Brain microvascular endothelial cell (primary cell): ENCODE data around the gene GPR32.

Experiments
- DNase-seq: peaks from one replicate; pipeline ENCODE4 v3.0.0-alpha.2; 2020
- H3K27ac ChIP-seq: fragments of 250-450 bp; sonication (Bioruptor Pico); 2 replicates; pipeline ENCODE4 v1.5.1; 2020; ENCODE audit warnings: mild to moderate bottlenecking, moderate library complexity
- H3K27me3 ChIP-seq: fragments of 250-450 bp; sonication (Bioruptor Pico); replicated peaks from 2 replicates; pipeline ENCODE4 v1.5.1; 2020; ENCODE audit warnings: mild to moderate bottlenecking
- H3K36me3 ChIP-seq: fragments of 250-450 bp; sonication (Bioruptor Pico); replicated peaks from 2 replicates; pipeline ENCODE4 v1.5.1; 2020; ENCODE audit warnings: mild to moderate bottlenecking
- H3K4me3 ChIP-seq: 2 replicates; pipeline ENCODE4 v1.5.1; 2011; ENCODE audit warnings: low read depth, mild to moderate bottlenecking, control low read depth, low read length, moderate library complexity
- CTCF ChIP-seq: IDR thresholded peaks from 2 replicates; pipeline ENCODE4 v1.5.1; 2011; ENCODE audit warnings: low read depth, mild to moderate bottlenecking, moderate library complexity, low read length, control low read depth, inconsistent platforms; ENCODE audit errors: missing control alignments
- in situ Hi-C: cut with HindIII; loops from 2 replicates; pipeline ENCODE4 v1.10.0; 2017; ENCODE audit warnings: low sequenced_read_pairs, low pct_ligation_motif_present

Gene GPR32

DNA sequence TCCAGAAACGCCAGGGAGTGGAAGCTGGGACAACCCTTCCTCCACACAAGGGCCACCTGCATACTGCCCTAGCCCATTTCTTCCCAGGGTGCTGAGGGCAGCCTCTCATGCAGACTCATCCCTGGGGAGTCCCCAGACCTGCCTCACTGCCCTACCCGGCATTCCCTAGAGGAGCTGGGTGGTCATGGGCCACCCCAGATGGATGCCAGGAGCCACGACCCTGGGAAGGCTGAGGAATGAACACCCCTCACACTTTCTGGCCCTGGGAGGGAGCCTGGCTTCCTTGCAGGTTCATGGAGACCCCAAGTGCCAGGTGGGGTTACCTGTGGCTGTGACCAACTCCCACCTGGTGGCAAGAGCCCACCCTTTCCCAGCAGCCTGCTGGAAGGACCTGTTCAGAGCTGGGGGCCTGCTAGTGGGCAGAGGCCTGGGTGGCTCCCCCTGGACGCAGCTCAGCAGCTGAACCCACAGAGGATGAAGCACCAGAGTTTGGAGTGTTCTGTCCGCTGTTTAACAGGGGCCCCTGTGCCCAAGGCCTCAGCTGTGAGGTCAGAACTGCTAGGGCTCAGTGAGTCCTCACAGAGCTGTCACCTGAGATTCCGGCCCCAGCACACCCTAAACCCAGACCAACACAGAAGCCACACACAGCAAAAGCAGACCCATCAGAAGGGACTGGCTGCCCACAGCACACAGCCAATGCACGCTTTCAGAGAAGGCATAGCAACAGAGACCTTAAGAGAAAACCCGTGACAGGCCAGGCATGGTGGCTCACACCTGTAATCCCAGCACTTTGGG is 26.6 kb downstream of the GPR32 start:
- no peak for TF ChIP-seq CTCF
- in situ Hi-C loops: no loop called here

GRCh38 chr19:50797429-50797780 is 27.1 kb downstream of the GPR32 start:
- Histone ChIP-seq H3K27ac (no peak overlapping the region), H3K4me3 (no peak overlapping the region), H3K27me3 (no peaks in the 10 kb centered on the region), H3K36me3 (peaks cover 49% of the 10 kb centered on the region)
- no peak for DNase-seq
- no peak for TF ChIP-seq CTCF
- in situ Hi-C loops: no loop called here

More for the DNA sequence above, 26.6 kb downstream of the GPR32 start:
- DNase-seq: no peak
- Histone ChIP-seq H3K36me3 (peaks cover 46% of the 10 kb centered on the region), H3K27ac (no peak overlapping the region), H3K4me3 (no peak overlapping the region), H3K27me3 (no peaks in the 10 kb centered on the region)

- in situ Hi-C loops: no loop called here
- TF ChIP-seq CTCF: no peak
- H3K27me3 ChIP-seq: no peaks in the 10 kb centered on the region
- no peak overlapping the region for H3K27ac ChIP-seq
- no peak overlapping the region for H3K4me3 ChIP-seq
- no peak for DNase-seq
- peaks cover 49% of the 10 kb centered on the region for H3K36me3 ChIP-seq
Observed at GRCh38 chr19:50797781-50798658, 27.8 kb downstream of the GPR32 start.

DNA sequence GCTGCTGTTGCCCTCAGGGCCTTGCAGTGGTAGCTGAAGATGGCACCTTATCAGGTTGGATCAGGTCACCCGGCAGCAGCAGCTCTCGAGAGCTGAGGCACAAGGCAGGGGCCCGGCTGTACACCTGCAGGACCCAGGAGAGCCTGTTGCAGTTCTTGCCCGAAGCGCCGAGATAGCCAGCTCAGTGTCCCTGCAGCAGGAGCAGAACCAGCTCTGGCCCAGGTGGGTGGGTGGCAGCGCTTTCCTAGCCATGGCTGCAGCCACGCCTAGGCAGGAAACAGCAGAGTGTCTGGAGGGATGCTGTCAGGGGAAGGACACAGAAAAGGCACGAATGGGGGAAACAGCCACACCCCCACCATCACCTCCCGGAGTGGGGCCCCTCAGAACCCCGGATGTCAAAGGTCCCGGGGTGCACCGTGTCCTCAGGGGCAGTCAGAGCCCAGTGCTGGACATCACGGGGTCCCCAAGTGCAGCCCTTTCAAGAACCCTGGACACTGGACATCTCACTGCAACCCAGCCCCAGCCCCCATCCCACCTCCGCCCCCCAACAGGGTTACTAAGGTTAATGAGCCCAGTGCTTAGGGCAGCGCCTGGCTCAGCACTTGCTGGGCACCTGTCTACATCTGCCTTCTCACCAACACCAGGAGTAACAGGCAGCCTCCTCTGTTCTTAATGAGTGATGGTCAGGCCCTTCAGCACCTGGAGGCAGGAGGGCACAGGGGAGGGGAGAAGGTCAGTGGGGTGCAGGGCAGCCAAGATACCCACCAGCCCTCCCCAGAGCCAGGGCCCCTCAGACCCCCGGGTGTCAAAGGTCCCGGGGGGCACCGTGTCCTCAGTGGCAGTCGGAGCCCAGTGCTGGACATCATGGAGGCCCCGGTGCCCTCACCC is 28.6 kb downstream of the GPR32 start:
- no peak for DNase-seq
- Histone ChIP-seq H3K4me3 (no peak overlapping the region), H3K27me3 (no peaks in the 10 kb centered on the region), H3K36me3 (peaks cover 49% of the 10 kb centered on the region), H3K27ac (no peak overlapping the region)
- TF ChIP-seq CTCF: no peak
- in situ Hi-C loops: no loop called here

GRCh38 chr19:50799547-50799851 is 29.2 kb downstream of the GPR32 start:
- TF ChIP-seq CTCF: no peak
- H3K4me3 ChIP-seq: no peak overlapping the region
- no peak for DNase-seq
- H3K36me3 ChIP-seq: peaks cover 49% of the 10 kb centered on the region
- in situ Hi-C loops: no loop called here
- no peak overlapping the region for H3K27ac ChIP-seq
- no peaks in the 10 kb centered on the region for H3K27me3 ChIP-seq
